Anterior cingulate cortex (tissue), 58 donors: Measurements from ENCODE around the gene GPX3.

Experiments
- DNase-seq, 58 donors: peaks; one replicate each; lab custom pipeline; 2025; lab: John Stamatoyannopoulos, UW

The GPX3 gene

DNA sequence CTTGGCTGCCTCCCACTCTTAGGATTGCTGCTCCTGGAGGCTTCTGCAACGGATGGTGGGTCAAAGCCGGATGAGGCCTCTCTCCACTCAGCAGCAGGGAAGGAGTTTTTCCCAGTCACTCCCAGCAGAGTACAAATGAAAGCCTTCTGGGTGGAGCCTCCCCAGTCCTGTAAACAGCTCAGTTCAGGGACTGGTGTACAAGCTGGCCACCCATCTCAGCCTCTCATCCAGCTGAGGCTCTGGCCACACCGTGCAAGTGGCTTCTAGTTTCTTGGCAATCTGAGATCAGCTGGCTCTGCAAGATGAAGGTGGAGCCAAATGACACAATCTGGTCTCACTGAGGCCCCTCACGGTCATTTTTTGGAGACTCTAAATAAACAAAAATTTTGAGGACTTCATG, 10.0 kb downstream of the GPX3 start:
- DNase-seq: no peak

DNA sequence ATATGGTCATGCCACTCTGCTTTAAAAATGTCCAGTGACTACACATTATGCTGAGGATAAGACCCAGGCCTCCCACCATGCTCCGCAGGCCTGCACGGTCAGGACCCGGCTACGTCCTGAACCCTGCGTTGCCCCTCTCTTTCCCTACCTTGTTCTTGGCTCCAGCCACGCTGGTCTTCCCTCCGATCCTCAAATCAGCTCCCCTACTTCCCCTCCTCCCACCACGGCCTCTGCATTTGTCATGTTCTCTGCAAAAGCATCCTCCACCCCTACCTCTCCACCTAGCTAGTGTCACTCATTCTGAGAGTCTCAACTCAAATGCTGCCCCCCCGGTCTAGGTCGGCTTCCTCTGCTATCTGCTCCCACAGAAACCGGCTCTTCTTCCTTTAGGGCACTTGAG, 11.2 kb downstream of the GPX3 start:
- DNase-seq: no peak

- no peak for DNase-seq
Observed at GRCh38 chr5:151033217-151033934, 13.0 kb downstream of the GPX3 start.

DNA sequence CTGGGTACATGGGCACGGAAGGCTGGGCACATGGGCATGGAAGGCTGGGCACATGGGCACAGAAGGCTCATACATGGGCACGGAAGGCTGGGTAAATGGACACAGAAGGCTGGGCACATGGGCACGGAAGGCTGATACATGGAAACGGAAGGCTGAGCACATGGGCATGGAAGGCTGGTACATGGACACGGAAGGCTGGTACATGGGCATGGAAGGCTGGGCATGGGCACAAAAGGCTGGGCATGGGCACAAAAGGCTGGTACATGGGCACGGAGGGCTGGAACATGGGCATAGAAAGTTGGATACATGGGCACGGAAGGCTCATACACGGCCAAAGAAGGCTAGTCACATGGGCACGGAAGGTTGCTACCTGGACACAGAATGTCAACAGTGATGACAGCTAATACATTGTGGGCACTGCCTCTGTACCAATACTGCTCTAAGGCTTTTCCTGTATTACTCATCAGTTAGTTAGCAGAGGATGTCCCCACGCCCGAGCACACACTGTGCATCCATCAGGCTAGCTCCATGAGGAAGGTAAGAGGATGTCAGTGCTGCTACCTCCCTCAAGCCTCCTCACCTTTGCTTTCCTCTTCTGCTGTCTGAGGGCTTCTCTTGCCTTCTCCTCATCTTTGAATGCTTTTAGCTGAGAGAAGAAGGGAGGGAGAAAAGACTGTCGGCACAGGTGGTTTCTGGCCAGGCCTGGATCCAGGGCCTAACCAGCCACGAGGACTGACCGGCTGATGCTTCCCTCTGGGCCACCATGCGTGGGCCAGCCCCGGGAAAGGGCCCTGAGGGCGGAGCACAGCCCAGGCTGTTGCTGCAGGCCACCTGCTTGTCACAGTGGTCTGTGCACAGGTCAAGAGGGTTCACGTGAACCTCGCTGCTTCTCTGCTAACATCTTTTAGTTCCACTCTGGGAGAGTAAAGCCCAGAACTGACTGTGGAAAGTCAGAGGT, 14.3 kb downstream of the GPX3 start:
- DNase-seq: no peak

GRCh38 chr5:151036556-151036955, 16.2 kb downstream of the GPX3 start:
- no peak for DNase-seq

- DNase-seq: peak in 8 of 58 donors; percentile 7 to 59 (median 22)
Observed at GRCh38 chr5:151037561-151038411, 17.4 kb downstream of the GPX3 start.

DNA sequence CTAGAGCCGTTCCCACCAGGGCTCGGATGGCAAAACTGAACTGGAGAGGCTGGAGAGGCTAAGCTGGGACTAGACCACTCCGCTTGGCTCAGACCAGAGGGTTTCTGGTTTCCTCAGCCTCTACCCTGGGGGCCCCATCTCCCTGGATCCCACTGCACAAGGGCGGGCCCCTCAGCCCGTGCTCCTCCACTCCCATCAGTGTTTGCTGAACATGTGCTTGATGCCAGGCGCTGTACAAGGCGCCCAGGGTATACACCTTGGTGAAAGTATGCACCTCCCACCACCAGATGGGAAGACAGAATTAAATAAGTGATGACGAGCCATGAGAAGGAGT, 18.0 kb downstream of the GPX3 start:
- DNase-seq: no peak

GRCh38 chr5:151038801-151039238, 18.4 kb downstream of the GPX3 start:
- DNase-seq: peak in 1 of 58 donors; percentile 45

- no peak for DNase-seq
Observed at GRCh38 chr5:151039665-151040064, 19.3 kb downstream of the GPX3 start.

DNA sequence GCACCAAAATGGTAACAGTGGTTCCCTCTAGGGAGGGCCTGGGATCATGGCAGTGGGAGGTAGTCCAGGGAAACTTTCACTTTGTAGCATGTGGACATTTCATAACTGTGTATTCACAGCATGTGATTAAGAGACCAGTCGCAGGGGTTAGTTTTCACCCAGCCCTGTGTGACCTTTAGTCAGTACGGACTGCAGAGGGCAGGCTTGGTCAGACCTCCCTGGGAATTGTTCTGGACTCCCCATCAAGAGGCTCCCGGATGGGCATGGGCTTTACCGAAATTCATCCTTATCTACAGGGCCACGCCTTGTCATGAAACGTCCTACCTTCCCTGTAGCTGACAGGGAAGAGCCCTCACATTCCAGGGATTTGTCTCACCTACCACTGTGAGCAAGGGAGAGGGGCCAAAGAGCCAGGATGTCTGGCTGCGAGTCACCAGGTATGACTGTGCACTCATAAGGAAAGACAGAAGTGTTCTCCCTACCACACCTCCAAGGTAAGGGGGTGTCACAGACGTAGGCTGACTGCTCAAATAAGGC, 19.9 kb downstream of the GPX3 start:
- no peak for DNase-seq

- DNase-seq: peak in 16 of 58 donors; percentile 9 to 48 (median 22)
Observed at GRCh38 chr5:151041577-151042268, 21.3 kb downstream of the GPX3 start.

DNA sequence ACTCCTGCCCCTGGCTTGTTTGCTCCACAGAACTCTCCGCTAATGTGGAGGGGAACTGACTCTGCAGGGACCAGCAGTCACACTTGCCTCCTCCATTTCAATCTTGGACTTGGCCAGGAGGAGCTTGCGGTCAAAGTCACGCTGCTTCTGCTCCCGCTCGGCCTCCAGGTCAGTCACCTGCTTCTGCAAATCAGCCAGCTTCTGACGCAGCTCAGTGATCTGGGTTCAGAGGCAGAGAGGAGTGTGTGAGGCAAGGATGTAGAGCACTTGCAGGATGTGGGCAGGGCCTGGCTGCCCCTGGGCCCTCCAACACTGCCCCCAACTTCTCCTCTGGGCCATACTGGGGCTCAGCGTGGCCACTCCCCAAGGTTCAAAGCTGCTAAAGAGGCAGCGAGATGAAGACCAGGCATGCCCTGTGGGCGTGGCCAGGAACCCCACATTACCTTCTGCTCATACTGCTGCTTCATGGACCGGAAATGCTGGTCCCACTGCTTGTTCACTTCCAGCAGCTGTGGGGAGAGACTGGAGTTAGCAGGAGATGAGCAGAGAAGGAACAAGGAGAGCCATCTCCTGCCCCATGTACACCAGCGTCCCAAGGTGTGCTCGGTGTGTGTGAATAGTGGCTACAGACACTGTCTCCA, 22.2 kb downstream of the GPX3 start:
- no peak for DNase-seq

- peak in 1 of 58 donors; percentile 14 for DNase-seq
Observed at GRCh38 chr5:151047814-151048425, 27.5 kb downstream of the GPX3 start.

- DNase-seq: no peak
Observed at GRCh38 chr5:151048526-151048925, 28.1 kb downstream of the GPX3 start.

GRCh38 chr5:151051066-151051930, 30.9 kb downstream of the GPX3 start:
- DNase-seq: peak in 46 of 58 donors; percentile 3 to 84 (median 42)

- DNase-seq: no peak
Observed at GRCh38 chr5:151051931-151052608, 31.7 kb downstream of the GPX3 start.

- DNase-seq: no peak
Observed at GRCh38 chr5:151052836-151053235, 32.4 kb downstream of the GPX3 start.
